GM12872 (cell line): Measurements from ENCODE around the gene AKAP1.

Experiments
- TF ChIP-seq, protein P1 (sequence below): IDR thresholded peaks from 3 replicates; pipeline ENCODE4 v1.5.1; 2011; ENCODE audit warnings: low read depth, mild to moderate bottlenecking, low read length, moderate library complexity; ENCODE audit not compliant: insufficient read depth

Gene AKAP1

DNA sequence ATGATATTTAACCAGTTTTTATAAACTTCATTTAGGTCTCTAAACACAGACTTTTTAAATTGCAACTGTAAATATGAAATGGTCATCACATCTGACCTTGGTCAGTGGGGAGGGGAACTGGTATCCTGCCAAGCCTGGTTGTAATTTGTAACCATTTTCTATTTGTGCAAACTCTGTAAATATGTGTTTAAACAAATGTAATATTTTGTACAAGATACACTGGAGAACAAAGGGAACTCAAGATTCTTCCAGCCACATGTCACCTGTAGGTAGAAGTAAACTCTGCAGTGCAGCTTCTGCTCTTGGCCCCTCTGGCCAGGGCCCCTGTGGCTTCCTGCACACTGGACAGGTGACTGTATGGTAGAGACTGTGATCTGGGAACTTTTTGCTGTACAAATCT lies 35.8 kb downstream of the AKAP1 start:
- TF ChIP-seq, protein P1, sequence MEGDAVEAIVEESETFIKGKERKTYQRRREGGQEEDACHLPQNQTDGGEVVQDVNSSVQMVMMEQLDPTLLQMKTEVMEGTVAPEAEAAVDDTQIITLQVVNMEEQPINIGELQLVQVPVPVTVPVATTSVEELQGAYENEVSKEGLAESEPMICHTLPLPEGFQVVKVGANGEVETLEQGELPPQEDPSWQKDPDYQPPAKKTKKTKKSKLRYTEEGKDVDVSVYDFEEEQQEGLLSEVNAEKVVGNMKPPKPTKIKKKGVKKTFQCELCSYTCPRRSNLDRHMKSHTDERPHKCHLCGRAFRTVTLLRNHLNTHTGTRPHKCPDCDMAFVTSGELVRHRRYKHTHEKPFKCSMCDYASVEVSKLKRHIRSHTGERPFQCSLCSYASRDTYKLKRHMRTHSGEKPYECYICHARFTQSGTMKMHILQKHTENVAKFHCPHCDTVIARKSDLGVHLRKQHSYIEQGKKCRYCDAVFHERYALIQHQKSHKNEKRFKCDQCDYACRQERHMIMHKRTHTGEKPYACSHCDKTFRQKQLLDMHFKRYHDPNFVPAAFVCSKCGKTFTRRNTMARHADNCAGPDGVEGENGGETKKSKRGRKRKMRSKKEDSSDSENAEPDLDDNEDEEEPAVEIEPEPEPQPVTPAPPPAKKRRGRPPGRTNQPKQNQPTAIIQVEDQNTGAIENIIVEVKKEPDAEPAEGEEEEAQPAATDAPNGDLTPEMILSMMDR = no peak

GRCh38 chr17:57121308-57122042 lies 36.4 kb downstream of the AKAP1 start:
- TF ChIP-seq, protein P1 = peak; percentile 49

GRCh38 chr17:57124053-57124452 lies 39.0 kb downstream of the AKAP1 start:
- TF ChIP-seq, protein P1 = no peak

DNA sequence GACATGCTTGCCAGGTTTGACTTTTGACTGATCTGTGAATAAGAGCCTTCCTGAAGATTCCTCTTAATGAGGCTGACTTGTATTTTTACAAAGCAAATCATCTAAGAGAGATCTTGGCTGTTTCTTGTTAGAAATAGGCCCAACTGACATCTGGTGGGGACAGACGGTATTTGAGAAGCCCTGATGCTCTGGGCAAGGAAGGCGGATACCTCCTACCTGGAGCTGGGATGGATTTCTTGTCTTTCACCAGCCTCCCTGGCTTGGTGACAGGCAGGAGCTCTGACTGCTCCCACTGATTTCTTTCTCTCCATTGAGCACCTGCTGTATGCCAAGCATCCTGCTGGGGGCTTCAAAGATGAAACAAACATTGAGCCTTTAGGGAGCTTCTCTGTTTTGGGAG lies 40.4 kb downstream of the AKAP1 start:
- TF ChIP-seq, protein P1 = no peak

DNA sequence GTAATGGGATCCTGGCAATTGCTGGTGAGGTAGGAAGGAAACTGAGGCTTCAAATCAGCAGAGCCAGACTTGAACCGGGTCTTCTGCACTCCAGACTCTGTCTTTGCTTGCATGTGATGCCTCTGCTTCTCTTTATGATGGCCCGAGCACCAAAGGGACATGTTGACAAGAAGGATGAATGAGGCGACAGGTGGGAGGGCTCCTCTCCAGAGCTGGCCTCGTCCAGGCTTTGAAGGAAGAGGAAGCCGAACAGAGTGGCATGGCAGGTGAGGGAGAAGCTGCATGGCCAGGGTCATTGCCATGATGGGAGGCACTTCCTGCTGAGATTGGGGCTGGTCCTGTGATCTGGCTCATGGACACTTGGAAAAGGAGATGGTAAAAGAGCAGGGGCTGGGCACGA lies 40.8 kb downstream of the AKAP1 start:
- TF ChIP-seq, protein P1 = no peak

DNA sequence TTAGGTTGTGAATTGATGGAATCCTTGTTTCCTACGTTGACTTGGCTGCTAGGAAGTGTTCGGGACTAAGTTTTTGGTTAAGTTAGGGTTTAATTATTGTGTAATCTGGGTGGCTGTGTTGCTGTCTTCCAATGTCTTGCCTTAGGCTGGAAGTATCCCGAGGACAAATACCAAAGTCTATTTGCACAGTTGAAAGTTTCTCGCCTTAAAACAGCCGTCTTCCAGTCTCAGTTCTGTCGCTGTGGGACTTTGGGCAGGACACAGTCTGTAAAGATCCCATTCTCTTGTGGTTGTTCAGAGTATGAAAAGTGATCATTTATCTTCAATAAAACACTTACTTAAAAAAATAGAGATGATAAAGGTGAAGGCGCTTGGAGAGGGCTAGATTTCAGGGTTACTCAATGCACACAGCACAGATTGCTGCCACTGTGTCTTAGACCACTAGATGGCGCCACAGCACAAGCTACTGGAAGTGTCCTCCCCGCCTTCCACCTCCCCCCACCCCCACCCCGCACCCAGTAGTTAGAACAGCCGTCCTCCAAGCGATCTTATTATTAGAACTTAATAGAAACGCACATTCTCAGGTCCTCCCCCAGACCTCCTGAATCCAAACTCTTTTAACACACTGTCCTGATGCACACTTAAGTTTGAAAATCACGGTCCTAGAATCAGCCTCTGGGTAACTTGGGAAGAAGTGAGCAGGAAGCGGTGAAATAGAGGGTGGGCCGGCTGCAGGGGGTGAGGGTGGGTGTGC lies 45.8 kb downstream of the AKAP1 start:
- TF ChIP-seq, protein P1 = peak; percentile 87

- TF ChIP-seq, protein P1 = no peak
These were observed 47.6 kb downstream of the AKAP1 start for GRCh38 chr17:57132663-57133062.
